Stimulated activated CD4-positive, alpha-beta T cell treated with anti-CD3 and anti-CD28 coated beads, Interleukin-2, amount 100 ng/mL, for 4 hours (primary cell): ENCODE data around the gene CTTNBP2NL.
"Not testable (repeated sequence)": the region's sequence is repeated elsewhere in the genome, so short reads cannot be mapped to it uniquely, and the experiment has no call there.

Experiments used
- DNase-seq: peaks from one replicate; pipeline ENCODE4 v3.0.0-alpha.2; 2020; ENCODE audit warnings: low read depth

Gene CTTNBP2NL

DNA sequence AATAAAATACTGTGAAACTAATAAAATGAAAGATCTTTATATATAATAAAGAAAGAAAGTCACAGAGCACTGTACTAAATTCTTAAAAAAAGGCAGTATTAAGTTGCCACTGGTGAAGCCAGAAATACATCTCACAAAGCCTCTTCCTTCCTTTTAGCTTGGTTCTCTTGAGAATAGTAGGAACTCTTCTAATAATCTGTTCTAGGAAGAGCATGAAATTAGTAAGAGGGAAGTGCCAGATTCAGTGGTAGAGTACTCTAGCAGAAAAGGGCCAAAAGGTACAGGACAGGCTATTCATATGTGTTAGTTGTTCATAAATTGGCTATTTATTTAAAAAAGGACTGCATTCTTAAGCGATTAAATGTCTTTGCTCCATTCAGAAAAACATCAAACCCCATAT is 33.7 kb downstream of the CTTNBP2NL start:
- DNase-seq = no peak

- DNase-seq = no peak
Observed at GRCh38 chr1:112431038-112431437, 35.0 kb downstream of the CTTNBP2NL start.

DNA sequence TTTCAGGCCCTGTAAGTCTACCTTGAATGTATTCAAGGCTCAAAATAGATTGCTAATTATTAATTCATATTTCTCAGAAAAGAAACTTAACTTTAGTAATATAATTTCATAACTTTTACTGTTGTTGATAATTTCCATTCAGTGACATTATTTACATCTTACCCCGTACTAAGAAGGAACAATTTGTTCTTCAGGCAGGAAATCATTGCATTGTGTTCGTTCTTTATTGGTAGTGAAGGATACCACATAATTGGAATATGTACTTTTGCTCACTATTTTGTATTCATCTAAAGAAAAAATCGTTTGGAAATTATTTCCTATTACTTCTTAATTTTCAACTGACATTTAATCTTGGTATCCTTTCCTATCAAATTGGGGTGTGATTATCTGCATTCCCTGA is 39.4 kb downstream of the CTTNBP2NL start:
- no peak for DNase-seq

- no peak for DNase-seq
Observed at GRCh38 chr1:112436384-112437156, 40.6 kb downstream of the CTTNBP2NL start.

DNA sequence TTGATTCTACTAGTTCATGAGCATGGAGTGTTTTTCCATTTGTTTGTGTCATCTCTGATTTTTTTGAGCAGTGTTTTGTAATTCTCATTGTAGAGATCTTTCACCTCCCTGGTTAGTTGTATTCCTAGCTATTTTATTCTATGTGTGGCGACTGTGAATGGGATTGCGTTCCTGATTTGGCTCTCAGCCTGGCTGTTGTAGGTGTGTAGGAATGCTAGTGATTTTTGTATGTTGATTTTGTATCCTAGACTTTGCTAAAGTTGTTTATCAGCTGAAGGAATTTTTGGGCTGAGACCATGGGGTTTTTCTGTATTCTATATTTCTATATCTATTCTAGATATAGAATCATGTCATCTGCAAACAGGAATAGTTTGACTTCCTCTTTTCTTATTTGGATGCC is 42.1 kb downstream of the CTTNBP2NL start:
- not testable (repeated sequence) for DNase-seq

DNA sequence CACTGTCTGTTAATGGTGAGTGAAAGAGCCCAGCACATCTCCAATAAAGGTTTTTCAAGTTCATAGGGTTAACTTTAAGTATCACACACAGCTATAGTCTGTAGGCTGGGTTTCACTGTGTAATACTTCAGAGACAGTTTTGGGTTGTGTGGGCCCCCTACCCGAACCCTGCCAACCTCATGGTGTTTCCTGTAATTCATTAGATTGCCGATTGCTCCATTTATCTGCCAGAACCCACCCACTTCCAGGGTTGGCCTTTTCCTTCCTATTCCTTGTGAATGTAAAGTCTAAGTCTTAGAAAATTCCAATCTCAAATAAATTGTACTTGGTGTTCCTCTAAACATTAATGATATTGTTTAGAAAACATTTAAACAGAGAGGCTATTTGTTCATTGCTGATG is 43.6 kb downstream of the CTTNBP2NL start:
- DNase-seq = no peak

GRCh38 chr1:112440574-112440973 is 44.6 kb downstream of the CTTNBP2NL start:
- DNase-seq = no peak

GRCh38 chr1:112444269-112444668 is 48.3 kb downstream of the CTTNBP2NL start:
- no peak for DNase-seq

DNA sequence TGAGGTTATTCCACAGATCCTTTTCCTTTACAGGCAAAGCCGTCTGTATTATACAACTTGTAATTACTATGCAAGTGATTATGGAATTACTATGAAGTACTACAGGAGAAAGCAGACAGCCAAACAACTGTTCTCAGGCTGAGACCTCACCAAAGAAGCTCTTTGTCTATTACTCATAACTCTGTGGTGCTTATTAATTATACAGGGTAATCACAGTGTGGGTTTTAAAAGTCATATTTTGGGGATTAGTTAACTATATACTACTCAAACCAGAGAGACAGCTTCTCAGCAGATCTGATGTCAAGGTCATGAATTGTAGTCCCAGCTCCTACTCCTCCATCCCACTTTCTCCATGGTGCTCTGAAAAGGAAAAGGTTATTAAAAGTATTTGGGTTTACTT is 49.6 kb downstream of the CTTNBP2NL start:
- no peak for DNase-seq

- DNase-seq = no peak
Observed at GRCh38 chr1:112446411-112446810, 50.4 kb downstream of the CTTNBP2NL start.

GRCh38 chr1:112448904-112449629 is 53.1 kb downstream of the CTTNBP2NL start:
- no peak for DNase-seq

DNA sequence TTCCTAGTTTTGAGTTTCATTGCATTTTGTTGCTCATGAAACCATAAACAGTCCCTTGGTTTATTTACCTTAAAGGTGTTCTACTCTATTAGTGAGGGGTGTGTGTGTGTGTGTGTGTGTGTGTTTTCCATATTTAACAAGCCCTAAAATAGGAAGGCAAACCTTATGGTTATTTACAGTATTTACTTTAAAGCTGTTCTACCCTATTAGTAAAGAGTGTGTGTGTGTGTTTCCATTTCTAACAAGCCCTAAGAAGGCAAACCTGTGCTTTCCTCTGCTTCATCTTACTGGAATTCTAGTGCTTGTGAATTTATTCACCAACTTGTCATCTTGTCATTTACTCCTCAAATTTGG is 53.6 kb downstream of the CTTNBP2NL start:
- DNase-seq = no peak

- no peak for DNase-seq
Observed at GRCh38 chr1:112450773-112451172, 54.8 kb downstream of the CTTNBP2NL start.

DNA sequence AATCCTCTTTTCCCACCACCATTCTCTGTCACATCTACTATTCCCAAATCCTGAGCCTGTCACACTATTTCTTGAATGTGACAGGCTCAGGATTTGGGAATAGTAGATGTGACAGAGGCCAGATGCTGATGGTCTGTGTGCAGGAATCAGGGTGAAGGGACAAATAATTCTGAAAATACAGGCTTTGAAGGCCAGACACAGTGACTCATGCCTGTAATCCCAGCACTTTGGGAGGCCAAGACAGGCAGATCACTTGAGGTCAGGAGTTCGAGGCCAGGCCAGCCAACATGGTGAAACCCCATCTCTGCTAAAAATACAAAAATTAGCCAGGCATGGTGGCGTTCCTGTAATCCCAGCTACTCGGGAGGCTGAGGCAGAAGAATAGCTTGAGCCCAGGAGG is 55.3 kb downstream of the CTTNBP2NL start:
- not testable (repeated sequence) for DNase-seq

GRCh38 chr1:112453876-112454275 is 57.9 kb downstream of the CTTNBP2NL start:
- no peak for DNase-seq

DNA sequence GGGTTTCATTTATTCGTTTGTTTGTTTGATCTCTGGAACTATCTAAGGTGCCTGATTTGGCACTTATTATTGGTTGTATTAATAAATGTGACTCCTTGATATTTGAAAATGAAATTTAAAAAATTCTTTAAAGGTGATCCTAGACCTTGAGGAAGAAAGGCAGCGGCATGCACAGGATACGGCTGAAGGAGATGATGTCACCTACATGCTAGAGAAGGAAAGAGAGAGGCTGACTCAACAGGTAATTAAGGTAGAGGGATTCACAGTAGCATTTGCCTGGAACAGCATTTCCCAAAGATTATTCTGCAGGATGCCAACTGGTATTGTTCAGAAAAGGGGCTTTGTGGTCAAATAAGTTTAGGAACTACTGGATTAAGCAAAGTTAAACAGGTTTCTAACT is 58.3 kb downstream of the CTTNBP2NL start:
- no peak for DNase-seq

- no peak for DNase-seq
Observed at GRCh38 chr1:112457241-112457640, 61.2 kb downstream of the CTTNBP2NL start.

- DNase-seq = no peak
Observed at GRCh38 chr1:112457955-112458354, 61.9 kb downstream of the CTTNBP2NL start.

- no peak for DNase-seq
Observed at GRCh38 chr1:112458756-112459155, 62.7 kb downstream of the CTTNBP2NL start.

- no peak for DNase-seq
Observed at GRCh38 chr1:112460615-112461014, 64.6 kb downstream of the CTTNBP2NL start.

- no peak for DNase-seq
Observed at GRCh38 chr1:112461200-112461871, 65.3 kb downstream of the CTTNBP2NL start.

- no peak for DNase-seq
Observed at GRCh38 chr1:112462953-112463279, 66.9 kb downstream of the CTTNBP2NL start.

DNA sequence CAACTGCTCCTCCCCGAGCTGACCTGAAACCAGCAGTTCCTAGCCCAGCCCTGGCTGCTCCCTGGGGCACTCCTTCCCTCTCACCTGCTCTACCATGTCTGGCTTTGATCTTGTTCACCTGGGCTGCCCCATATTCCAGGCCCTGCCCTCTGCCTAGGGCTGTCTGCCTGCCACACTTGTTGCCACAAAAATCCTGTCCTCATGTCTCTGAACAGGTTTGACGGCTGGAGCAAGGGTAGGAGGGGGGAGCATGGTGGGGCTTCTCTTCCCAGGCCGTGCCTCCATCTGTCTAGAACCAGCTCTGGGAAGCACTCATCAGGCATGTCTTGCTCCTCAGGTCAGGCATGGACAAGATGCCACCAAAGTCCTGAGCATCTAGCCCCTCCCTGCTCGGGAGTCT is 68.5 kb downstream of the CTTNBP2NL start:
- no peak for DNase-seq
